AG04449 (cell line): ENCODE data around the gene CPXM2.

ENCODE experiments used
- CTCF ChIA-PET: fragments of 350-600 bp; formaldehyde crosslinking; extraction: SDS; loops from one replicate; lab custom pipeline; 2021; ENCODE audit warnings: antibody characterized with exemption; lab: Yijun Ruan, JAX
- POLR2A ChIA-PET: fragments of 400-600, 350-600 bp; formaldehyde crosslinking; extraction: SDS; loops from one replicate; lab custom pipeline; 2020; ENCODE audit warnings: antibody characterized with exemption, inconsistent platforms; lab: Yijun Ruan, JAX
- DNase-seq: peaks from one replicate; pipeline ENCODE4 v3.0.0-alpha.2; 2010; ENCODE audit warnings: low read depth, low spot score
- H3K4me3 ChIP-seq: 2 replicates; pipeline ENCODE4 v1.5.1; 2011; ENCODE audit warnings: low read depth, mild to moderate bottlenecking, control low read depth, low read length
- TF ChIP-seq, protein P1 (sequence below): IDR thresholded peaks from one replicate; pipeline ENCODE4 v1.5.1; 2011; ENCODE audit warnings: mild to moderate bottlenecking, moderate library complexity, low read length, control low read depth, inconsistent platforms; ENCODE audit not compliant: insufficient read depth; ENCODE audit errors: missing control alignments

Gene CPXM2

DNA sequence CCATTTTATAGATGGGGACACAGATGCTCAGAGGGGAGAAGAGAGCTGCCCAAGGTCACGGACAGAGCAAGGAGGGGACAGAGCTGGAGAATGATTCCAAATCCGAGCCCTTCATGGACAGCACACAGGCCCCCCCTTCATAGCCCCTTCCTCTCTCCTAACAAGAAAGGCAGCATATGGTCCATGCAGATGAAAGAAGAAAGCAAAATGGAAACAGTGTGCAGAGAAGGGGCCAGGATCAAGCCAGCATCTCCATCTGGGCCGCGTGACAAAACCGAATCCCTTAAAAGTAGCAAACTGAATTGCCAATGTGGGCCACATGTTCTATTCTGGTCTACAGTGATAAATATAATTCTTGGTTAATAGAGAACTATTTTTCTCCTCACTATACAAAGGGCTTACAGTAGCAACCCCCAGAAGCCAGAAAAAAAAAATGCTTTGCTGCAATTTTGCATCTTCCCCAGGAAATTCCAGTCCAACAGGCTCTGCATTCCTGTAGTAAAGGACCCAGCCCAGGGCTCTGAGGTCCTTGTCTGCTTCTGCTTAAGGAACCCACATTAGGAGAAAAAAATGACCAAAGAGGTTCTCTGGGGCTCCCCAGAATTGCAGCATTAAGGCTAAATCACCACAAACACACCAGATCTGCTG lies 7.8 kb downstream of the CPXM2 start:
- DNase-seq = no peak
- TF ChIP-seq, protein P1, sequence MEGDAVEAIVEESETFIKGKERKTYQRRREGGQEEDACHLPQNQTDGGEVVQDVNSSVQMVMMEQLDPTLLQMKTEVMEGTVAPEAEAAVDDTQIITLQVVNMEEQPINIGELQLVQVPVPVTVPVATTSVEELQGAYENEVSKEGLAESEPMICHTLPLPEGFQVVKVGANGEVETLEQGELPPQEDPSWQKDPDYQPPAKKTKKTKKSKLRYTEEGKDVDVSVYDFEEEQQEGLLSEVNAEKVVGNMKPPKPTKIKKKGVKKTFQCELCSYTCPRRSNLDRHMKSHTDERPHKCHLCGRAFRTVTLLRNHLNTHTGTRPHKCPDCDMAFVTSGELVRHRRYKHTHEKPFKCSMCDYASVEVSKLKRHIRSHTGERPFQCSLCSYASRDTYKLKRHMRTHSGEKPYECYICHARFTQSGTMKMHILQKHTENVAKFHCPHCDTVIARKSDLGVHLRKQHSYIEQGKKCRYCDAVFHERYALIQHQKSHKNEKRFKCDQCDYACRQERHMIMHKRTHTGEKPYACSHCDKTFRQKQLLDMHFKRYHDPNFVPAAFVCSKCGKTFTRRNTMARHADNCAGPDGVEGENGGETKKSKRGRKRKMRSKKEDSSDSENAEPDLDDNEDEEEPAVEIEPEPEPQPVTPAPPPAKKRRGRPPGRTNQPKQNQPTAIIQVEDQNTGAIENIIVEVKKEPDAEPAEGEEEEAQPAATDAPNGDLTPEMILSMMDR = no peak
- ChIA-PET POLR2A (no interaction called here), CTCF (no interaction called here)
- no peak overlapping the region for H3K4me3 ChIP-seq

DNA sequence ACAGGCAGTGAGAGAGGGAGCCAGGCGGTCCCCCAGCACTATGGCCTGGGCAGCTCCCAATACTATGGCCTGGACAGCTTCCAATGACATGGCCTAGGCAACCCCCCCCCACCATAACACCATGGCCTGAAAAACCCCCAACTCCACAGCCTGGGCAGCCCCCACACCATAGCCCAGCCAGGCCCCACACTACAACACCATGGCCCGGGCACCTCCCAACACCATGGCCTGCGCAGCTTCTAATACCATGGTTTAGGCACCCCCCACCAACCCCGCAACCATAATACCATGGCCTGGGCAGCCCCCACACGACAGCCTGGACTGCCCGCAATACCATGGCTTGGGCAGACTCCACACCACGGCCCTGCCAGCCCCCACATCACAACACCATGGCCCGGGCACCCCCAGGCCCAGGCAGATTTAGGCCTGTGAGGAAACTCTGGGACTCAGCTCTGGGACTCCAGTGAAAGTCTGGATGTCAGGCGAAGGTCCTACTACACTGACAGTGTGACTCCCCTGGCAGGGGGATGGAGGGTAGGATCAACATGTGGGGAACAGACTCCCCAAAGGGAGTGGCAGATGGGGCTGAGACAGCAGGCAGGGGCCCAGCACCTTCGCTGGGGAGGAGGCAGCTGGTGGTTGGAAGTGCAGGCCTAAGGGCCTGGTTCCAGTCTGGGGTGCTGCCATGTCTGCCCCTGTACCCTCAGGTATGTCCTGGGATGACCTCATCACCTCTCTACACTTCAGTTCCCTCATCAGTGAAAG lies 8.7 kb downstream of the CPXM2 start:
- POLR2A ChIA-PET = no interaction called here
- CTCF ChIA-PET = interaction anchor here (1.0 kb wide), 1 partner anchor 13 kb away, joined by 3 read pairs; no protein-coding TSS in a partner anchor
- TF ChIP-seq, protein P1 = no peak
- H3K4me3 ChIP-seq = no peak overlapping the region
- DNase-seq = no peak

DNA sequence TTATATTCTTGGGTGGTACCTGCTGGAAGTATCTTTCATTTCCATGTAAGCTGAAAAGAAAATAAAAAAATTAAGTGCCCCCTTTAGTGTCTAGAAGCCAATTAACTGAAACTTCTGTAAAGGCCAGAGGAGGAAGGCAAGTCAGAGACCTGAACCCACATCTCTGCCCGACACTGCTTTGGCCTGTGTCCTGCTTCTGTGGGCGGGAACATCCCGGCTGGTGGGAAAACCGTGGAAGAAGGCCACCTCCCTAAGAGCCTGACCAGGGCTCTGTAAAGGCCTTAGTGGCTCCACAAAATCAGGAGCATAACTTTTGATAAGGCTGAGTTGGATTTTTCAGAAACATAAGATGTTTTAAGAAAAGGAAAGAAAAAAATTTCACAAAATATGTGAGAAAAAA lies 9.4 kb downstream of the CPXM2 start:
- TF ChIP-seq, protein P1 = no peak
- ChIA-PET CTCF (interaction anchor here (0.8 to 1.0 kb wide), 2 partner anchors 14 to 286 kb away, joined by 3 read pairs; no protein-coding TSS in a partner anchor), POLR2A (no interaction called here)
- no peak for DNase-seq
- H3K4me3 ChIP-seq = no peak overlapping the region

DNA sequence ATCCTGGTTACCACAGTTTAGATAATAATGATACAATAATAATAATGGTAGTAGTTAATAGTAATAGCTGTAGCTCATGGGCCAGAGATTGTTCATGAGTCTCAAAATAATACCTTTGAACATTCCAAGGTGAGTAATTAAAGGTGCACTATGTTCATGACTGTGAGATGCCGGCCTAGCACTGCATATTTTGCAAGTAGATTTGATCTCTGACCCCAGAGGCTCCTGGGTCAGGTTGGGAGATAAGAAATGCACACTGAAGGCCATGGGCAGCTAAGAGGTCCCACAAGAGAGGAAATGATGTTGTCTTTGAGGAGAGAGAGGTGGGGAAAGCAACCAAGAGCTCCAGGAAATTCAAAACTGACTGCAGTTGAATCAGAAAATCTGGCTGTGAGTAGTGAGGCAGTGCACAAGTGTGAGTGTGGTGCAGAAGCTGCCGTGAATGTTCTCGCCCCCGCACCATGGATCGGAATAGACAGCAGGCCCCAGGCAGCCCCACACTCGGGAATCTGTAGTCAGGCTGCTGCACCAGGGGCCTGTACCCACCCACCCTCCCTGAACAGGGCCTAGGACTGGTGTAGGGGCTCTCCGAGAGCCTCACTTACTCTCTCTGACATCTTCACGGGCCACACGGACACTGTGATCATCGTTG lies 11.9 kb downstream of the CPXM2 start:
- ChIA-PET CTCF (no interaction called here), POLR2A (no interaction called here)
- no peak overlapping the region for H3K4me3 ChIP-seq
- DNase-seq = no peak
- TF ChIP-seq, protein P1 = no peak

DNA sequence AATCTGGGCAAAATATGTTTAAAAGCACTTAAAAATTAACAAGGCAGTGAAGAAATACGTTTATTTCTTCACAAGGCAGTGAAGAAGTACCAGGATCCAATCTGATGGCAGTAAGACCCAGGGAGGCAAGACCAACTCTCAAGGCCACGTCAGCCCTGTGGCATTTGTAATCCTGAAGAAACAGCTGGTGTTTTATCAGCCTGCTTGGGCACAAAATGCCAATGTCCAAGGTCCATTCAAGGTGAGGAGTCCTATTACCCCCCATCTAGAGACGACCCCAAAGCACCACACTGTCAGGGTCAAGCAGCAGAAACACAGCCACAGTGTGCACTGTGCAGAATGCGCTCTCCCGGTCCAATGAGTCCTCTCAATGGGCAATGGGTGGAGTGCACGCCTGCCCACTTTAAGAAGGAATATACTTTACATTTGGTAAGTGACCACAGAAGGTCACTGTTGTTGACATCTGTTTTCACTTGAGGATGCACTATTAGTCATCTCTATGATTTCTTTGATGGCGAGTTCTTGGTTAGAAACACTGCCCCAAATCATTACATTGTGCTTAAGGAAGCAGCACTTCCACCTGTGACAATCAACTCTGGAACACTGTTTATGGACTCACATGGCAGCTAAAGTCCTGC lies 12.8 kb downstream of the CPXM2 start:
- ChIA-PET POLR2A (no interaction called here), CTCF (interaction anchor here (1.2 to 1.7 kb wide), 2 partner anchors 15 to 23 kb away, joined by 3 to 4 read pairs; no protein-coding TSS in a partner anchor)
- TF ChIP-seq, protein P1 = no peak
- H3K4me3 ChIP-seq = no peak overlapping the region
- DNase-seq = no peak
